HepG2 (cell line): ENCODE results near the gene ARHGEF1. TPM values are rescaled to one million over a fixed set of nuclear protein-coding genes. Genes with fewer than 3 reads are reported as not detected.

ENCODE experiments used
- AKAP8 ChIP-seq: sonication (generic); formaldehyde crosslinking; IDR thresholded peaks from 2 replicates; pipeline ENCODE4 v1.5.1; 2020; ENCODE audit warnings: mild to moderate bottlenecking, missing genetic modification reagents
- CBX1 ChIP-seq: IDR thresholded peaks from one replicate; pipeline ENCODE4 v1.6.1; 2016; ENCODE audit warnings: antibody characterized with exemption, low read depth
- CEBPG ChIP-seq: IDR thresholded peaks from 2 replicates; pipeline ENCODE4 v1.6.1; 2016
- CREB1 ChIP-seq, 2 experiments: fragments of 450-650 bp in 1 of 2; IDR thresholded peaks; 2 replicates each; pipeline ENCODE4 v1.6.1; 2016 to 2017; ENCODE audit warnings: control low read depth in 1 of 2, mild to moderate bottlenecking in 1 of 2, missing compliant biosample characterization in 1 of 2, missing genetic modification characterization in 1 of 2
- CREB3 ChIP-seq: sonication (generic); formaldehyde crosslinking; IDR thresholded peaks from 2 replicates; pipeline ENCODE4 v1.5.0; 2020; ENCODE audit warnings: missing genetic modification reagents
- FOXM1 ChIP-seq: sonication (generic); formaldehyde crosslinking; IDR thresholded peaks from 2 replicates; pipeline ENCODE4 v1.5.0; 2020; ENCODE audit warnings: missing genetic modification reagents
- GRHL1 ChIP-seq: sonication (generic); formaldehyde crosslinking; conservative IDR thresholded peaks from 2 replicates; pipeline ENCODE4 v1.8.0; 2022; ENCODE audit warnings: missing genetic modification reagents
- JUN ChIP-seq: sonication (generic); formaldehyde crosslinking; IDR thresholded peaks from 2 replicates; pipeline ENCODE4 v1.4.0; 2020; ENCODE audit warnings: mild to moderate bottlenecking, missing genetic modification reagents
- KDM6A ChIP-seq: IDR thresholded peaks from 2 replicates; pipeline ENCODE4 v1.6.1; 2016; ENCODE audit warnings: low read depth
- LRRFIP1 ChIP-seq: sonication (generic); formaldehyde crosslinking; conservative IDR thresholded peaks from 2 replicates; pipeline ENCODE4 v1.4.0; 2020; ENCODE audit warnings: missing genetic modification reagents
- PCBP2 ChIP-seq: fragments of 200-400 bp; formaldehyde crosslinking; optimal IDR thresholded peaks from 2 replicates; pipeline ENCODE3; 2018; ENCODE audit warnings: low read length, low read depth; ENCODE audit not compliant: poor library complexity, severe bottlenecking
- PLRG1 ChIP-seq: fragments of 450-650 bp; conservative IDR thresholded peaks from 2 replicates; pipeline ENCODE4 v1.6.1; 2016
- SUZ12 ChIP-seq: fragments of 150-350 bp; IDR thresholded peaks from 2 replicates; pipeline ENCODE4 v1.6.1; 2014; ENCODE audit warnings: low read depth, low read length
- SYNCRIP ChIP-seq: fragments of 200-400 bp; formaldehyde crosslinking; IDR thresholded peaks from 2 replicates; pipeline ENCODE4 v1.6.1; 2018; ENCODE audit warnings: mild to moderate bottlenecking, low read depth, low read length; ENCODE audit not compliant: insufficient read depth
- TBX2 ChIP-seq: sonication (generic); formaldehyde crosslinking; IDR thresholded peaks from 2 replicates; pipeline ENCODE4 v1.5.0; 2020; ENCODE audit warnings: missing genetic modification reagents, mild to moderate bottlenecking, borderline replicate concordance
- THAP11 ChIP-seq: IDR thresholded peaks from 2 replicates; pipeline ENCODE4 v1.6.1; 2016; ENCODE audit warnings: missing biosample characterization, missing genetic modification reagents
- YY1 ChIP-seq: IDR thresholded peaks from 2 replicates; pipeline ENCODE4 v1.6.1; 2011; ENCODE audit warnings: low read length, low read depth, moderate library complexity, mild to moderate bottlenecking; ENCODE audit not compliant: insufficient read depth, insufficient replicate concordance
- ZBTB1 ChIP-seq: sonication (generic); formaldehyde crosslinking; IDR thresholded peaks from 2 replicates; pipeline ENCODE4 v1.4.0; 2020; ENCODE audit warnings: missing genetic modification reagents, borderline replicate concordance
- ZBTB8A ChIP-seq: sonication (generic); formaldehyde crosslinking; IDR thresholded peaks from 2 replicates; pipeline ENCODE4 v1.4.0; 2020; ENCODE audit warnings: mild to moderate bottlenecking, low read depth, missing genetic modification reagents, borderline replicate concordance
- ZNF10 ChIP-seq: sonication (generic); formaldehyde crosslinking; IDR thresholded peaks from 2 replicates; pipeline ENCODE4 v1.4.0; 2020; ENCODE audit warnings: mild to moderate bottlenecking, low read depth, missing genetic modification reagents, borderline replicate concordance
- ZNF143 ChIP-seq: sonication (generic); formaldehyde crosslinking; IDR thresholded peaks from 2 replicates; pipeline ENCODE4 v1.4.0; 2020; ENCODE audit warnings: missing genetic modification reagents
- ZNF207 ChIP-seq: fragments of 450-650 bp; IDR thresholded peaks from 2 replicates; pipeline ENCODE4 v1.6.1; 2016; ENCODE audit warnings: antibody characterized with exemption, borderline replicate concordance
- ZNF317 ChIP-seq: sonication (generic); formaldehyde crosslinking; IDR thresholded peaks from 2 replicates; pipeline ENCODE4 v1.5.0; 2020; ENCODE audit warnings: mild to moderate bottlenecking, missing genetic modification reagents
- ZNF550 ChIP-seq: sonication (generic); formaldehyde crosslinking; IDR thresholded peaks from 2 replicates; pipeline ENCODE4 v1.4.0; 2020; ENCODE audit warnings: mild to moderate bottlenecking, missing genetic modification reagents, borderline replicate concordance
- polyA plus RNA-seq, 8 experiments: library from polyadenylated mRNA; depleted of rRNA in 3 of 8; stranded (reverse) in 7 of 8; unstranded in 1 of 8; fragments of >200 nt; fragmentation: Illumina TruSeq in 4 of 8; extraction: Trizol in 4 of 8; gene quantifications; 2 replicates each; pipeline versions ENCODE4 v1.2.1 to v1.2.3, GENCODE V29; 2011 to 2016; ENCODE audit warnings: low read depth in 4 of 8, missing spikeins in 1 of 8, mixed read lengths in 1 of 8; ENCODE audit not compliant: insufficient read depth in 1 of 8
- total RNA-seq, 5 experiments: library from RNA; depleted of rRNA; stranded (reverse); fragments of >200 nt; fragmentation: Illumina TruSeq; extraction: Trizol; gene quantifications; 2 replicates each; pipeline ENCODE4 v1.2.3, GENCODE V29; 2016; ENCODE audit warnings: low read depth in 1 of 5

The ARHGEF1 gene
- total and polyA plus RNA-seq, 2 of the 13 experiments (the other 11 are each of a cell fraction or from before 2014, with no cell fraction given), result 33.7 to 34.7 TPM

- TF ChIP-seq JUN (CRISPR knock-in tag) (no peak; the same call in 1 of the 2 replicates), SUZ12 (no peak), ZNF550 (CRISPR knock-in tag) (no peak), ZNF317 (CRISPR knock-in tag) (peak; percentile 85), CREB3 (CRISPR knock-in tag) (0 out of 2 replicates have a peak, but pooled peaks have one; percentile 64), ZNF143 (CRISPR knock-in tag) (peak; percentile 60; the same call in 1 of the 2 replicates), FOXM1 (CRISPR knock-in tag) (no peak), CEBPG (CRISPR knock-in tag) (peak; percentile 66; the same call in 1 of the 2 replicates), LRRFIP1 (CRISPR knock-in tag) (no peak), AKAP8 (peak; percentile 58; the same call in 1 of the 2 replicates), YY1 (peak; percentile 72), KDM6A (no peak), THAP11 (CRISPR knock-in tag) (peak; percentile 94), TBX2 (CRISPR knock-in tag) (peak; percentile 72; the same call in 1 of the 2 replicates), PCBP2 (no peak), ZNF10 (no peak), GRHL1 (CRISPR knock-in tag) (no peak), CBX1 (no peak), ZNF207 (no peak), ZBTB1 (CRISPR knock-in tag) (no peak), SYNCRIP (no peak), CREB1 (IDR thresholded peaks at IDR 0.05) (peak; percentile 60), CREB1 (CRISPR knock-in tag; IDR thresholded peaks at IDR 0.05) (peak; percentile 85), PLRG1 (no peak), ZBTB8A (CRISPR knock-in tag) (peak; percentile 85)
These were observed 23.2 kb upstream of the ARHGEF1 start, which contains the start of gene RPS19 (continued) for GRCh38 chr19:41859618-41860418.
